Measurements from ENCODE around the gene MUC21.
"Not testable (repeated sequence)": the region's sequence is repeated elsewhere in the genome, so short reads cannot be mapped to it uniquely, and the experiment has no call there.

The MUC21 gene

GRCh38 chr6:30963641-30964040, 19.9 kb upstream of the MUC21 start:
- no peak for TF ChIP-seq CTCF (IDR thresholded peaks at IDR 0.05; ENCODE audit: unreplicated experiment in 3 of 3)
- H3K4me1 Mint-ChIP-seq, result peaks cover 10% of the 10 kb centered on the region
- H3K36me3 Mint-ChIP-seq (ENCODE audit: low read depth), result no peaks in the 10 kb centered on the region
- H3K4me3 Mint-ChIP-seq, result no peak overlapping the region
- H3K9me3 Mint-ChIP-seq, result no peaks in the 10 kb centered on the region
- H3K27ac Mint-ChIP-seq, result no peak overlapping the region
- peaks cover 11% of the 10 kb centered on the region for H3K27me3 Mint-ChIP-seq (ENCODE audit: low read depth)

- Mint-ChIP-seq H3K36me3 (ENCODE audit: low read depth) (no peaks in the 10 kb centered on the region), H3K9me3 (no peaks in the 10 kb centered on the region), H3K27me3 (ENCODE audit: low read depth) (peaks cover 11% of the 10 kb centered on the region), H3K4me1 (peaks cover 8% of the 10 kb centered on the region), H3K27ac (no peak overlapping the region), H3K4me3 (no peak overlapping the region)
- no peak for TF ChIP-seq CTCF (IDR thresholded peaks at IDR 0.05; ENCODE audit: unreplicated experiment in 3 of 3)
Measured at GRCh38 chr6:30964075-30964474, 19.4 kb upstream of the MUC21 start.

- Mint-ChIP-seq H3K4me1 (peaks cover 5% of the 10 kb centered on the region), H3K27me3 (ENCODE audit: low read depth) (peaks cover 15% of the 10 kb centered on the region), H3K4me3 (no peak overlapping the region), H3K9me3 (peaks cover 3% of the 10 kb centered on the region), H3K27ac (no peak overlapping the region), H3K36me3 (ENCODE audit: low read depth) (no peaks in the 10 kb centered on the region)
- no peak for TF ChIP-seq CTCF (IDR thresholded peaks at IDR 0.05; ENCODE audit: unreplicated experiment in 3 of 3)
Measured at GRCh38 chr6:30965140-30965601, 18.3 kb upstream of the MUC21 start.

- Mint-ChIP-seq H3K36me3 (ENCODE audit: low read depth) (no peaks in the 10 kb centered on the region), H3K4me3 (no peak overlapping the region), H3K27me3 (ENCODE audit: low read depth) (peaks cover 17% of the 10 kb centered on the region), H3K9me3 (peaks cover 3% of the 10 kb centered on the region), H3K27ac (no peak overlapping the region), H3K4me1 (peaks cover 2% of the 10 kb centered on the region)
- no peak for TF ChIP-seq CTCF (IDR thresholded peaks at IDR 0.05; ENCODE audit: unreplicated experiment in 3 of 3)
Measured at GRCh38 chr6:30966154-30966553, 17.4 kb upstream of the MUC21 start.

GRCh38 chr6:30969171-30969570, 14.3 kb upstream of the MUC21 start:
- H3K9me3 Mint-ChIP-seq; H3K4me3 Mint-ChIP-seq; H3K4me1 Mint-ChIP-seq; H3K27ac Mint-ChIP-seq; H3K36me3 Mint-ChIP-seq (ENCODE audit: low read depth): not testable (repeated sequence)
- H3K27me3 Mint-ChIP-seq (ENCODE audit: low read depth), result peaks cover 34% of the 10 kb centered on the region

GRCh38 chr6:30970946-30971345, 12.6 kb upstream of the MUC21 start:
- Mint-ChIP-seq H3K36me3 (ENCODE audit: low read depth) (no peaks in the 10 kb centered on the region), H3K4me1 (peaks cover 5% of the 10 kb centered on the region), H3K27ac (no peak overlapping the region), H3K4me3 (no peak overlapping the region), H3K9me3 (peaks cover 3% of the 10 kb centered on the region), H3K27me3 (ENCODE audit: low read depth) (peaks cover 28% of the 10 kb centered on the region)
- TF ChIP-seq CTCF (IDR thresholded peaks at IDR 0.05; ENCODE audit: unreplicated experiment in 3 of 3), result no peak

Measured in nephron (organoid).